GM23338 (cell line): ENCODE measurements around the gene SUCNR1. TPM values are rescaled to one million over a fixed set of nuclear protein-coding genes. Genes with fewer than 3 reads are reported as not detected.

ENCODE experiments used
- ATAC-seq: fragments of 200-7000 bp; cut with Tn5 transposase; 3 replicates; pipeline ENCODE4 v1.9.1; 2020
- DNase-seq: peaks from one replicate; pipeline ENCODE4 v3.0.0-alpha.2; 2015; ENCODE audit warnings: low spot score
- H2AFZ ChIP-seq: fragments of 200-600 bp; sonication (generic); 2 replicates; pipeline ENCODE4 v1.8.0; 2016; ENCODE audit warnings: antibody characterized with exemption, mild to moderate bottlenecking, moderate library complexity
- H3F3A ChIP-seq: fragments of 200-600 bp; sonication (generic); replicated peaks from 2 replicates; pipeline ENCODE4 v1.8.0; 2017; ENCODE audit warnings: antibody characterized with exemption, mixed run types, low read depth
- H3K27ac ChIP-seq: fragments of 200-600 bp; sonication (generic); 2 replicates; pipeline ENCODE4 v1.6.1; 2016; ENCODE audit warnings: low read depth
- H3K27me3 ChIP-seq: fragments of 200-600 bp; sonication (generic); 2 replicates; pipeline ENCODE4 v1.8.0; 2016; ENCODE audit warnings: mild to moderate bottlenecking, mixed run types, moderate library complexity; ENCODE audit not compliant: insufficient read depth
- H3K36me3 ChIP-seq: fragments of 200-600 bp; sonication (generic); 2 replicates; pipeline ENCODE4 v1.8.0; 2016; ENCODE audit warnings: mild to moderate bottlenecking; ENCODE audit not compliant: insufficient read depth
- H3K4me1 ChIP-seq: fragments of 200-600 bp; sonication (generic); 2 replicates; pipeline ENCODE4 v1.8.0; 2016; ENCODE audit warnings: mild to moderate bottlenecking, moderate library complexity; ENCODE audit not compliant: insufficient read depth
- H3K4me2 ChIP-seq: fragments of 200-600 bp; sonication (generic); 2 replicates; pipeline ENCODE4 v1.7.1; 2017; ENCODE audit warnings: mixed run types
- H3K4me3 ChIP-seq: fragments of 200-600 bp; sonication (generic); 2 replicates; pipeline ENCODE4 v1.6.1; 2016; ENCODE audit warnings: mixed run types
- H3K79me2 ChIP-seq: fragments of 200-600 bp; sonication (generic); replicated peaks from 2 replicates; pipeline ENCODE4 v1.8.0; 2017; ENCODE audit warnings: mild to moderate bottlenecking; ENCODE audit not compliant: insufficient read depth
- H3K9me2 ChIP-seq: fragments of 200-600 bp; sonication (generic); 2 replicates; pipeline ENCODE4 v1.8.0; 2017; ENCODE audit not compliant: insufficient read depth
- H4K20me1 ChIP-seq: fragments of 200-600 bp; sonication (generic); replicated peaks from 2 replicates; pipeline ENCODE4 v1.8.0; 2017; ENCODE audit warnings: mild to moderate bottlenecking; ENCODE audit not compliant: insufficient read depth
- H3K27ac Mint-ChIP-seq: 2 replicates; pipeline ENCODE4 v1.8.0; 2020; ENCODE audit warnings: inconsistent platforms, mild to moderate bottlenecking, moderate library complexity, mixed read lengths
- H3K27me3 Mint-ChIP-seq: 3 replicates; pipeline ENCODE4 v1.8.0; 2022; ENCODE audit warnings: low read depth, mild to moderate bottlenecking, moderate library complexity, mixed read lengths, inconsistent platforms; ENCODE audit not compliant: insufficient read depth, poor library complexity
- H3K36me3 Mint-ChIP-seq: 3 replicates; pipeline ENCODE4 v1.8.0; 2021; ENCODE audit warnings: low read depth, mild to moderate bottlenecking, inconsistent platforms, moderate library complexity, mixed read lengths
- H3K4me1 Mint-ChIP-seq: 3 replicates; pipeline ENCODE4 v1.8.0; 2020; ENCODE audit warnings: mild to moderate bottlenecking, inconsistent platforms, mixed read lengths
- H3K4me3 Mint-ChIP-seq: 3 replicates; pipeline ENCODE4 v1.8.0; 2021; ENCODE audit warnings: moderate library complexity, mild to moderate bottlenecking, inconsistent platforms, mixed read lengths
- H3K9me3 Mint-ChIP-seq: 3 replicates; pipeline ENCODE4 v1.8.0; 2020; ENCODE audit warnings: moderate library complexity, mild to moderate bottlenecking, inconsistent platforms, mixed read lengths
- CREB1 ChIP-seq: fragments of 250-450 bp; sonication (Bioruptor Pico); IDR thresholded peaks from 2 replicates; pipeline ENCODE4 v1.5.0; 2020; ENCODE audit warnings: low read depth, mild to moderate bottlenecking, moderate library complexity
- ETS1 ChIP-seq: IDR thresholded peaks from 2 replicates; pipeline ENCODE4 v1.6.1; 2016; ENCODE audit warnings: antibody characterized with exemption
- JUNB ChIP-seq: IDR thresholded peaks from one replicate; pipeline ENCODE4 v1.6.1; 2016; ENCODE audit warnings: antibody characterized with exemption; ENCODE audit not compliant: unreplicated experiment
- ZNF331 ChIP-seq: fragments of 250-450 bp; sonication (Bioruptor Pico); IDR thresholded peaks from 2 replicates; pipeline ENCODE4 v1.5.0; 2020; ENCODE audit warnings: low read depth, mild to moderate bottlenecking, moderate library complexity
- polyA plus RNA-seq: library from polyadenylated mRNA; unstranded; fragments of >200 nt; fragmentation: Nextera tagmentation; extraction: Ambion mirVana; gene quantifications from 2 replicates; pipeline ENCODE4 v1.2.1, GENCODE V29; 2016
- total RNA-seq: library from RNA; depleted of rRNA; stranded (reverse); fragments of >200 nt; shearing (Covaris generic); gene quantifications from 2 replicates; pipeline ENCODE4 v1.2.3, GENCODE V29; 2014
- TF ChIP-seq, protein P1 (sequence below): fragments of 250-450 bp; sonication (Bioruptor Pico); IDR thresholded peaks from 2 replicates; pipeline ENCODE4 v1.5.0; 2020; ENCODE audit warnings: mild to moderate bottlenecking, moderate library complexity
- TF ChIP-seq, protein P2 (sequence below), 2 experiments: fragments of 200-600 bp in 1 of 2; sonication (generic) in 1 of 2; conservative IDR thresholded peaks; 2 replicates each; pipeline versions ENCODE4 v1.5.1 to v1.6.1; 2016 to 2017; ENCODE audit warnings: antibody characterized with exemption in 2 of 2, low read depth in 2 of 2, mild to moderate bottlenecking in 2 of 2, moderate library complexity in 1 of 2

The SUCNR1 gene
- total and polyA plus RNA-seq, 2 experiments from 2014 or later, result not detected

DNA sequence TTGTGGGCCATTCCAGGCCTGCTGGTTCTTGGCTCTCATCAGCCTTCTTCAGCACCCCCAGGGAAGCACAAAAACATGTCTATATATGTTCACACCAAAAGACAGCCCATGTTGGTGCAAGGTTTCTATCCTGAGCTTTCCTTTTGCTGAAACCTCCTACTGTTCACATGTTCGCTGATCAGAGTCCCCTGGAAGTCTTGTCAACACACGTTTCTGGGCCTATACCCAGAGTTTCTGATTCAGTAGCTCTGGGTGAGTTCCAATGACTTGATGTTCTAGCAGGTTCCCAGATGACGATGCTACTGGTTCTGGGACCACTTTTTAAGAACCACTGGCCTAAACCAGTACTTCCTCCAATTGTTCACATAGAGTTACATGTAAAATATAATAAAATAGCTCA, 46.0 kb downstream of the SUCNR1 start (continued):
- TF ChIP-seq, protein P1, sequence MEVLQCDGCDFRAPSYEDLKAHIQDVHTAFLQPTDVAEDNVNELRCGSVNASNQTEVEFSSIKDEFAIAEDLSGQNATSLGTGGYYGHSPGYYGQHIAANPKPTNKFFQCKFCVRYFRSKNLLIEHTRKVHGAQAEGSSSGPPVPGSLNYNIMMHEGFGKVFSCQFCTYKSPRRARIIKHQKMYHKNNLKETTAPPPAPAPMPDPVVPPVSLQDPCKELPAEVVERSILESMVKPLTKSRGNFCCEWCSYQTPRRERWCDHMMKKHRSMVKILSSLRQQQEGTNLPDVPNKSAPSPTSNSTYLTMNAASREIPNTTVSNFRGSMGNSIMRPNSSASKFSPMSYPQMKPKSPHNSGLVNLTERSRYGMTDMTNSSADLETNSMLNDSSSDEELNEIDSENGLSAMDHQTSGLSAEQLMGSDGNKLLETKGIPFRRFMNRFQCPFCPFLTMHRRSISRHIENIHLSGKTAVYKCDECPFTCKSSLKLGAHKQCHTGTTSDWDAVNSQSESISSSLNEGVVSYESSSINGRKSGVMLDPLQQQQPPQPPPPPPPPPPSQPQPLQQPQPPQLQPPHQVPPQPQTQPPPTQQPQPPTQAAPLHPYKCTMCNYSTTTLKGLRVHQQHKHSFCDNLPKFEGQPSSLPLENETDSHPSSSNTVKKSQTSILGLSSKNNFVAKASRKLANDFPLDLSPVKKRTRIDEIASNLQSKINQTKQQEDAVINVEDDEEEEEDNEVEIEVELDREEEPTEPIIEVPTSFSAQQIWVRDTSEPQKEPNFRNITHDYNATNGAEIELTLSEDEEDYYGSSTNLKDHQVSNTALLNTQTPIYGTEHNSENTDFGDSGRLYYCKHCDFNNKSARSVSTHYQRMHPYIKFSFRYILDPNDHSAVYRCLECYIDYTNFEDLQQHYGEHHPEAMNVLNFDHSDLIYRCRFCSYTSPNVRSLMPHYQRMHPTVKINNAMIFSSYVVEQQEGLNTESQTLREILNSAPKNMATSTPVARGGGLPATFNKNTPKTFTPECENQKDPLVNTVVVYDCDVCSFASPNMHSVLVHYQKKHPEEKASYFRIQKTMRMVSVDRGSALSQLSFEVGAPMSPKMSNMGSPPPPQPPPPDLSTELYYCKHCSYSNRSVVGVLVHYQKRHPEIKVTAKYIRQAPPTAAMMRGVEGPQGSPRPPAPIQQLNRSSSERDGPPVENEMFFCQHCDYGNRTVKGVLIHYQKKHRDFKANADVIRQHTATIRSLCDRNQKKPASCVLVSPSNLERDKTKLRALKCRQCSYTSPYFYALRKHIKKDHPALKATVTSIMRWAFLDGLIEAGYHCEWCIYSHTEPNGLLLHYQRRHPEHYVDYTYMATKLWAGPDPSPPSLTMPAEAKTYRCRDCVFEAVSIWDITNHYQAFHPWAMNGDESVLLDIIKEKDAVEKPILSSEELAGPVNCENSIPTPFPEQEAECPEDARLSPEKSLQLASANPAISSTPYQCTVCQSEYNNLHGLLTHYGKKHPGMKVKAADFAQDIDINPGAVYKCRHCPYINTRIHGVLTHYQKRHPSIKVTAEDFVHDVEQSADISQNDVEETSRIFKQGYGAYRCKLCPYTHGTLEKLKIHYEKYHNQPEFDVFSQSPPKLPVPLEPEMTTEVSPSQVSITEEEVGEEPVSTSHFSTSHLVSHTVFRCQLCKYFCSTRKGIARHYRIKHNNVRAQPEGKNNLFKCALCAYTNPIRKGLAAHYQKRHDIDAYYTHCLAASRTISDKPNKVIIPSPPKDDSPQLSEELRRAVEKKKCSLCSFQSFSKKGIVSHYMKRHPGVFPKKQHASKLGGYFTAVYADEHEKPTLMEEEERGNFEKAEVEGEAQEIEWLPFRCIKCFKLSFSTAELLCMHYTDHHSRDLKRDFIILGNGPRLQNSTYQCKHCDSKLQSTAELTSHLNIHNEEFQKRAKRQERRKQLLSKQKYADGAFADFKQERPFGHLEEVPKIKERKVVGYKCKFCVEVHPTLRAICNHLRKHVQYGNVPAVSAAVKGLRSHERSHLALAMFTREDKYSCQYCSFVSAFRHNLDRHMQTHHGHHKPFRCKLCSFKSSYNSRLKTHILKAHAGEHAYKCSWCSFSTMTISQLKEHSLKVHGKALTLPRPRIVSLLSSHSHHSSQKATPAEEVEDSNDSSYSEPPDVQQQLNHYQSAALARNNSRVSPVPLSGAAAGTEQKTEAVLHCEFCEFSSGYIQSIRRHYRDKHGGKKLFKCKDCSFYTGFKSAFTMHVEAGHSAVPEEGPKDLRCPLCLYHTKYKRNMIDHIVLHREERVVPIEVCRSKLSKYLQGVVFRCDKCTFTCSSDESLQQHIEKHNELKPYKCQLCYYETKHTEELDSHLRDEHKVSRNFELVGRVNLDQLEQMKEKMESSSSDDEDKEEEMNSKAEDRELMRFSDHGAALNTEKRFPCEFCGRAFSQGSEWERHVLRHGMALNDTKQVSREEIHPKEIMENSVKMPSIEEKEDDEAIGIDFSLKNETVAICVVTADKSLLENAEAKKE (CRISPR knock-in tag), result no peak
- no peak for TF ChIP-seq CREB1 (CRISPR knock-in tag)
- TF ChIP-seq, protein P2, sequence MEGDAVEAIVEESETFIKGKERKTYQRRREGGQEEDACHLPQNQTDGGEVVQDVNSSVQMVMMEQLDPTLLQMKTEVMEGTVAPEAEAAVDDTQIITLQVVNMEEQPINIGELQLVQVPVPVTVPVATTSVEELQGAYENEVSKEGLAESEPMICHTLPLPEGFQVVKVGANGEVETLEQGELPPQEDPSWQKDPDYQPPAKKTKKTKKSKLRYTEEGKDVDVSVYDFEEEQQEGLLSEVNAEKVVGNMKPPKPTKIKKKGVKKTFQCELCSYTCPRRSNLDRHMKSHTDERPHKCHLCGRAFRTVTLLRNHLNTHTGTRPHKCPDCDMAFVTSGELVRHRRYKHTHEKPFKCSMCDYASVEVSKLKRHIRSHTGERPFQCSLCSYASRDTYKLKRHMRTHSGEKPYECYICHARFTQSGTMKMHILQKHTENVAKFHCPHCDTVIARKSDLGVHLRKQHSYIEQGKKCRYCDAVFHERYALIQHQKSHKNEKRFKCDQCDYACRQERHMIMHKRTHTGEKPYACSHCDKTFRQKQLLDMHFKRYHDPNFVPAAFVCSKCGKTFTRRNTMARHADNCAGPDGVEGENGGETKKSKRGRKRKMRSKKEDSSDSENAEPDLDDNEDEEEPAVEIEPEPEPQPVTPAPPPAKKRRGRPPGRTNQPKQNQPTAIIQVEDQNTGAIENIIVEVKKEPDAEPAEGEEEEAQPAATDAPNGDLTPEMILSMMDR (conservative IDR thresholded peaks at IDR 0.05; ENCODE audit: low read depth in 2 of 2), result no peak
- no peak for TF ChIP-seq ZNF331 (CRISPR knock-in tag)
- TF ChIP-seq ETS1, result no peak

DNA sequence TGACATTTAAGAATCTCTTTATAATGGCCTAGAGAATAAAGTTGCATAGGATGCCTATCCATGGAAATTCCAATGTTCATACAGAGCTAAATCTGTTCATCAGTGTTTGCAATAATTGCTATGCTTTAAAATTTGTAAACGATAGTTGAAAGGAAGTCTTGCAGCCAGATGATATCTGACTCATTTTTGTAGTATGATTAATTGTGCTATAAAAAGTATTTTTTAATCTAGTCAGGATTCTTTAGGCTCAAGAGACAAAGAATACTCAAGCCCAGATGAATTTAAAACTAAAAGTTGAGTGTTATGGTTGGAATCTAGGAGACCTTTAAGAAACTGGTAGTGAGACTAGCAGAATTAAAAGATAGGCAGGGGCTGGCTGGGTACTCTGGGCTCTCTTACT, 50.5 kb downstream of the SUCNR1 start:
- Mint-ChIP-seq H3K27ac (no peak overlapping the region), H3K4me3 (no peak overlapping the region), H3K27me3 (peaks cover 4% of the 10 kb centered on the region), H3K36me3 (no peaks in the 10 kb centered on the region), H3K4me1 (no peaks in the 10 kb centered on the region), H3K9me3 (peaks cover 7% of the 10 kb centered on the region; the same call in 2 of the 3 replicates)
- H3K4me3 ChIP-seq, result no peak overlapping the region
- no peak overlapping the region for H3K27ac ChIP-seq
- H3K79me2 ChIP-seq, result no peaks in the 10 kb centered on the region
- no peaks in the 10 kb centered on the region for H4K20me1 ChIP-seq
- no peak for ATAC-seq
- no peaks in the 10 kb centered on the region for H3K36me3 ChIP-seq
- no peaks in the 10 kb centered on the region for H3K27me3 ChIP-seq
- H3K9me2 ChIP-seq, result no peaks in the 10 kb centered on the region; the same call in 1 of the 2 replicates
- H3F3A ChIP-seq, result no peaks in the 10 kb centered on the region
- no peak for DNase-seq
- no peak overlapping the region for H3K4me2 ChIP-seq
- H2AFZ ChIP-seq, result no peak overlapping the region
- H3K4me1 ChIP-seq, result no peaks in the 10 kb centered on the region
- TF ChIP-seq JUNB, result no peak
- TF ChIP-seq, protein P2 (conservative IDR thresholded peaks at IDR 0.05; ENCODE audit: low read depth in 2 of 2), result no peak
